HG03521 (cell line): Measurements from ENCODE around the gene COL4A1.

ENCODE experiments used
- ATAC-seq: cut with Tn5 transposase; IDR thresholded peaks from one replicate; pipeline ENCODE4 v1.9.1; 2021; ENCODE audit warnings: mild to moderate bottlenecking, moderate library complexity; ENCODE audit not compliant: unreplicated experiment

The COL4A1 gene

DNA sequence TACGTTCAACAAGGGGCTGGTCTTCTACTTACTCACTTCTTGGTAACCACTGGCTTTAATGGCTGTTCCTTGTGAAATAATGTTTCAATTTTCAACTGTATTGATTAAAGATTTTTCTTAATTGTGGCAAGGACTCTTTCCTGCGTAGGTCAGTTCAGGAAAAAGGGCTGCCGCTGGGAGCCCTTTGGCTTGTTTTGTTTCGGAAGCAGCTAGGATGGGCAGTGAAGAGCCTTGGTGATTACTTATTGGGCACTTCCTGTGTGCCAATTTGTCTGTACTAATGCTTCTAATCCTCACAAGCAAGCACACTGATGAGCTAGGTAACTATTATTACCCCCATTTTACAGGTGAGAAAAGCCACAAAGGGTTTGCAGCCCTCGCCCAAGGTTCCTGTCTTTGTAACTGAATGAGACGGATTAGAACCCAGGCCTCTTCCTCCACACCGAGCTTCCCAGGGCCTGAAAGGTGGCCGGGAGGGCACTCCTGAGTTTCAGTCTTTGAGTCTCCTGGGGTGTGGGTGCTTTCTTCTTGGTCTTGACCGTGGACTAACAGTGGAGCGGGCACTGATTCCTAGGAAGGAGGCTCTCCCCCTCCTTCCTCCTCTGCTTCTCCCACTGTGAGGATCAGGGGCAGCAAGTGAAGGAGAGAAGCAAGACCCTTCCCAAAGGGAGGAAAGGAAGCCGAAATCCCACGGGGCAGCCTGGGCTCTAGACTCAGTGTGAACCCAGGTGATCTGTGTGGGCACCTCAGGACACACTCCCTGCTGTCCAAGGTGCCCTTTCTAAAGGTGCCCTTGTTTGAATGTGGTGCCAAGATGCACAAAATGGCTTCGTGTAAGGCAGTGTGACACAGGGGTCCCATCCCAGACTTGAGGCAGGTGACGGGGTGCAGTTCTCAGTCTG, 3.8 kb upstream of the COL4A1 start:
- no peak for ATAC-seq

DNA sequence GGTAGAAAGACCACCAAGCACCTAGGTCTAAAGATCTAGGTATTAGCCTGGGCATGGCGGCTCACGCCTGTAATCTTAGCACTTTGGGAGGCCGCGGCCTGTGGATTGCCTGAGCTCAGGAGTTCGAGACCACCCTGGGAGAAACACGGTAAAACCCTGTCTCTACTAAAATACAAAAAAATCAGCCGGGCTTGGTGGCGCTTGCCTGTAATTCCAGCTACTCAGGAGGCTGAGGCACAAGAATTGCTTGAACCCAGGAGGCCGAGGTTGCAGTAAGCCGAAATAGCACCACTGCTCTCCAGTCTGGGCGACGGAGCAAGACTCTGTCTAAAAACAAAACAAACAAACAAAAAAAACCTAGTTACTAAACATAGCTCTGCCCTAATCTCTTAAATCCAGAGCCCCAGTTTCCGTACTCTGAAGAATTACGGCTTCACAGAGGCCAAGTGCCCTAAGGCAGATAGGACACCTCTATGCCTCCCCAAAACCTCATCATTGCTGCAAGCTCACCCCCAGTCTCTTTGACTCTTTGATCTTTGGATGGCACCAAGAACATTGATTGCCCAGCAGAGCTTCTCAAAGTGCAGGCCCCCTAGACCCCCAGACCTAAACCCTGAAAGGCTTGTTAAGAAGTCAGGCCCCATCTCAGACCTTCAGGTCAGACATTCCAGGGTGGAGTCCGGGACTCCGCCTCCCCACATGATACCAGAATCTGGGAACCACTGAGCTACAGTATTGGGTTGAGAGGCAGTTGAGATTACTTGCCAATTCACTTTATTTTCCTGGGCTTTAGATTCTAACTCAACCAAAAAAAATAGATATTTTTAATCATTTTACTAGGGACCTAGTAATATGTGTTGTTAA, 2.9 kb upstream of the COL4A1 start:
- no peak for ATAC-seq

DNA sequence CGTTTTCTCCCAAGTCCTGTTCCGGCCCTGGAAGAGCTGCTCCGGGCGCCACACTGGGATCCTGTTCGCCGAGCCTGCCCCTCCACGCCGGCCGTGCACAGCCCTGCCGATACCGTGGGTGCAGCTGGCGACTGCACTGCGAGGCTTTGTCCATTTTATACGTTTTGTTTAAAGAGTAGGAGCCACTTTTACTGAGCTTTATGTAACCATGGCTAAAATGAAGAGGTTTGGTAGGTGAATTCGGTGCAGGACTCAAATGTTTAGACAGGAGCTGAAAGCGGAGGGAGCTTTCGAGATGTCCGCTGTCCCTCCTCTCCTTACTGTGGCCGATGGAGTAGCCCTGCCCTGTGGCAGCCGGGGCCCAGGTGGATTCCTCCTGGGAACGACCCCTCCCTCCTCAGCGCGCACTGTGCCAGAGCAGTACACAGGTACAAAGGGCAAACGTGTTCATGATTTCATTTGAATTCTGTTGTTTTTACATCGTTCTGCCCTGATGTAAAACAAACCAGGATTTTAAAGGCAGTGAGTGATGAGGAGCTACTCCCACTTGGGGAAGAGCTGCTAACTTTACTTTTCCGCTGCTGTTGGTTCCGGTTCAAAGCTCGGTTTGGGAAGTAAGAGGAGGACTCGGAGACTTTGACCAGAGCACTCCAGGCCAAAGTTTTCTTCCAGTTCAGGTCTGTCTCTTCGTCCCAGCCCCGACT, 1.9 kb upstream of the COL4A1 start:
- ATAC-seq = no peak

DNA sequence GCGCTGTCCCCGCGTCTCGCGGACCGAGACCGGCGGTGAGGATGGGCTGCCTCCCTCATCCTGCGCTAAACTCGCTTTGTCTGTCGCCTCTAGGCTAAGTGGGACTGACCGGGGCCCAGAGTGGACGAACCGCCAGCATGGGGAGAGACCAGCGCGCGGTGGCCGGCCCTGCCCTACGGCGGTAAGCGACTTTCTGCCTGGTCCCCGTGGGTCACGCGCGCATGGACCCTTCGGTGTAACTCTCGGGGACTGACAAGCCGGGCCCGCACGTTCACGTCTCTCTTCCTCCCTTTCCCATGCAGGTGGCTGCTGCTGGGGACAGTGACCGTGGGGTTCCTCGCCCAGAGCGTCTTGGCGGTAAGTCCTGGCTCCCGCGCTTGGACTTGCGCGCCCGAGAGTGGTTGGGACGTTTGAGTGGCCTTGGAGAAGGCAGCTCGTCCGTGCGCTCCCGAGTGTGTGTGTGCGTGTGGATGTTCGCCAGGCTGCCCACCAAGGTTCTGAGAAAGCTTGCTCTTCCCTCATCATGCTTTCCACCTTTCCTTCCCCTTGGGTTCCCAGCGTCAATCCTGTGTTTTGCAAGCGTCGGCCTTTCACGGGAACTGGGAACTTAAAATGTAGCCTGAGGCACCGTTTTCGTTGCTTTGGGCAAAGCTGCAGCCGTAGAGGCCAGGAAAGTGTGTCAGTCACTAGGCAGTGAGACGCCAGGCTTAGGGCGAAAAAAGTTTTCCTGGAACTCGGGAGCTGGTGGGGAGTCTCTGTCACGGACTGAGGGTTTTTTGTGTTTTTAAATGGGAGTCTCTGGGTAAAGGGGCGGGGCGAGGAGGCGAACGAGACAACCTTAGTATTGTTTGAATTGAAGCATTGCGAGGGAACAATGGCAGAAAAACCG, 1.1 kb upstream of the COL4A1 start:
- ATAC-seq = no peak

DNA sequence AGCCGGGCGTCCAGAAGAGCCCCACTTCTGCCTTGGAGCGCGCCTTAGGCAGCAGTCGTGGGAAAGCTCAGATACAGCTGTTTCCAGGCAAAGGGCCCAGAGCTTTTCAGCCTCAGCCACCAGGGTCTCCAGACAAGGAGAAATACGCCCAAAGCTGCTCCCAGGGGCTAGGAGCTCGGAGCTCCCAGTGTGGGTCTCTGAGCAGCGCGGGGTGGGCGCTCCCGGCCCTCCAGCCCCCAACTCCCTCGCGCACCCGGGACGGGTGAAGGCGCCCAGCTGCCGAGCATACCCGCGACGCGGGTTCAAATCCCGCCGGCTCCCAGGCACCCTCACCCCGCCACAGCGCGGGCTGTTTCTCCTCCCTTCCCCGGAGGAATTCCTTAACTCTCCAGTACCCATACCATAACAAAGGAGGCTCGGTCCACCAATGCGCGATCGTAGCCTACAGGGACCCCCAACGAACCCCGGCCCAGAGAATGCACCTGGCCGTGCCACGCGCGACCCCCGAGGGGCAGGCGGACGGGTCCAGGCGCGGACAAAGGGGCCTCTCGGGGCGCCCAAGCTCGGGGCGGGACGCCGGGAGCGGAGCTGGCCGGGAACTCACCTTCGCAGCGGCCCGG, 507 bp downstream of the COL4A1 start:
- ATAC-seq = no peak

DNA sequence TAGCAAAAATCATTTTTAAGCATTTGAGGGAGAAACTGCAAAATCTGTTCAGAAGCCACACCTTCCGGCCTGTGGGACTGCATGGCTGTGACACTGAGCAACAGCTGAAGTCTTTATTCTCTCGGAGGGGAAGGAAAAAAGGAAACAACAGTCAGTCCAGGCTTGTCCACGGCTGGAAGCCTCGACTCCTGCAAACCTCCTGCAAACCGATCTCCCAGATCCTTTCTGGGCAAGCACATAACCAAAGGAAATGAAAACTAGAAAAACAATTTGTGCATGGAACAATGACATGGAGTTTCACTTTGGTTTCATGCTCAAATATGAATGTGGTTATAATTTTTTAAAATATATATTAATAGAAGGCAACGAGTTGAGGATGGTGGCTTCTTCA, 1.0 kb downstream of the COL4A1 start:
- no peak for ATAC-seq

DNA sequence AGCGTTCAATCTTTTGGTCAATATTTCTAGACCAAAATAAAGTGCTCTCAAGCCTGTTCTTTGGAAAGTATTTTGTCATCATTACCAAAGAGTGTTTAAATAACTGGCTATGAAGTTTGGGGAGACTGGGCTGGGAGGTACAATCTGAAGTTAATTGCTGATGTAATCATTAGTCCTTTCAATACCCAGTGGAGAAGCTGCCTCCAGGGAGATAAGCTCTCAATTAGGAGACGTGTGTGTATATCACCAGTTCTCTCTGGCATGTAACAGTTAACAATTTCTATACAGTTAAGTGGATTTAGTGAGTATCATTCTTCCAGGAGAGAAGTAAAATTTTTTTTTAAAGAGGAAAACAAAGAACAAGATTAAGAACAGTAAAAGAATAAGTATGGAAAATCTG, 1.4 kb downstream of the COL4A1 start:
- ATAC-seq = no peak

DNA sequence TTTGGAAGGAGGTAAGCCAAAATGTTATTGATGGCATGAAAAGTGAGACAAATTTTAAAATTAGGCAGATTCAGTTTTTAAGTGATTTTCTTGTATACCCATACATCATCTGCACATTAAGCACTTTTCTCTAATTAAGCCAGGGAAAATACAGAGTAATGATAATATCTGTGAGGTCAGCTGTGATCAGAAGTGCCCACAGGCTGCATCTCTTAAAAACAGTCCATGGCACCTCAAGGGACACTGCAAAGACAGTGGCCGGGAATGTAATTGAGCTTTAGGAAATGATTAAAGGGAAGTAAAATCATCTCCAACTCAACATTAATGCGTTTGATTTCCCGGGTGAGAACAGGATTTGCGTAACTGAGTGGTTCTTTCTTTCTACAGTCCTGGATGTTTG, 2.0 kb downstream of the COL4A1 start:
- no peak for ATAC-seq

DNA sequence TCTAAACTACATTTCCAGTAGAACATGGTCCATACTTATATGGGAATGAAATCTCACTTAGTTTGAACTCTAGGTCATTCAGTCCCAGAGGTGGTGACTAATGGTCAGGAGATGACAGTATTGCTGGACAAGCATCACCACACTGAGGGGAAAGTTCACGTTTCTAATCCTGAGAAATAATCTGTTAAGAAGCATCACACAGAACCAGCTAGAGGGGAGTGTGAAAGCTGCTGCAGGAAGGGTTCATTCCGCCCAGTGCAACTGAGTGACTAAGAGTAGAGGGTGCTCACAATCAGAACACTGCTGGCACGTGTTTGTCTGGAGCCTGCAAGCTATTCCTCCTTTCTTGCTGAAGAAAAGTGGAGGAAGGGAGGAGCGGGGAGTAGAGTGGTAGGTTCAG, 2.7 kb downstream of the COL4A1 start:
- ATAC-seq = no peak

DNA sequence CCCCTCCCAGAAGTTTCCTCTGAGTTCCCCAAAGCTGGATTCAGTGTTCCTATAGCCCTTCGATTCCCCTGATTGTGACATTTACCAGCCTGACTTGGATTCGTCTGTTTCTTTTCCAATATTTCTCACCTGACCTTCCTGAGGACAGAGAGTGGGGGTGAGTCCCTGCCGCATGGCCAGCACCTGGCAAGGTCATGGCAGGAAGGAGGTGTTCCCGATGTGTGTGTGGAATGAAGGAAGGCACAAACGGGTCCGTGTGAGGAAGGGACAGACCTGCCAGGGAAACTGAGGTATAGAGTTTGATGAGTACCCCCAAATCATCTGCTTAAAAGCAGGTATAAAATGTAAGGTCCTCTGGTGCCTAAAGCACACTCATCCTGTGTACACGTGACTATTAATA, 3.3 kb downstream of the COL4A1 start:
- no peak for ATAC-seq

DNA sequence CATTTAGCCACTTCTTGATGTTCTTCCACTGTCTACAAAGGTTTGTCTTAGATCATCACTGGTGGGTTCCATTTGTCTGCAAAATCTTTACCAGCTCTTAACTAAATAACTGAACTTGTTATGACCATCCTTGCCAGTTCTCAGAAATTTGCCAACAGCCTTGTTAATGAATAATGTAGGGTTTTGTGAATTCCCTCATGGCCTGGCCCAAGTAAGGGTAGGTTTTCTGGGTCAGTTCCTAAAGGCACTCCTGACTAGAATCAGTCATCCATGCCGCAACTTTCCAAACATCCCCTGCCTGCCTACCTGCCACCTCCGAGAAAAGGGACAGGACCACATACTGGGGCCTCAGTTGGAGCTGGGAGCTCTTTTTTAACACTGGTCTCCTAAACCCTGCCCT, 4.0 kb downstream of the COL4A1 start:
- ATAC-seq = no peak

DNA sequence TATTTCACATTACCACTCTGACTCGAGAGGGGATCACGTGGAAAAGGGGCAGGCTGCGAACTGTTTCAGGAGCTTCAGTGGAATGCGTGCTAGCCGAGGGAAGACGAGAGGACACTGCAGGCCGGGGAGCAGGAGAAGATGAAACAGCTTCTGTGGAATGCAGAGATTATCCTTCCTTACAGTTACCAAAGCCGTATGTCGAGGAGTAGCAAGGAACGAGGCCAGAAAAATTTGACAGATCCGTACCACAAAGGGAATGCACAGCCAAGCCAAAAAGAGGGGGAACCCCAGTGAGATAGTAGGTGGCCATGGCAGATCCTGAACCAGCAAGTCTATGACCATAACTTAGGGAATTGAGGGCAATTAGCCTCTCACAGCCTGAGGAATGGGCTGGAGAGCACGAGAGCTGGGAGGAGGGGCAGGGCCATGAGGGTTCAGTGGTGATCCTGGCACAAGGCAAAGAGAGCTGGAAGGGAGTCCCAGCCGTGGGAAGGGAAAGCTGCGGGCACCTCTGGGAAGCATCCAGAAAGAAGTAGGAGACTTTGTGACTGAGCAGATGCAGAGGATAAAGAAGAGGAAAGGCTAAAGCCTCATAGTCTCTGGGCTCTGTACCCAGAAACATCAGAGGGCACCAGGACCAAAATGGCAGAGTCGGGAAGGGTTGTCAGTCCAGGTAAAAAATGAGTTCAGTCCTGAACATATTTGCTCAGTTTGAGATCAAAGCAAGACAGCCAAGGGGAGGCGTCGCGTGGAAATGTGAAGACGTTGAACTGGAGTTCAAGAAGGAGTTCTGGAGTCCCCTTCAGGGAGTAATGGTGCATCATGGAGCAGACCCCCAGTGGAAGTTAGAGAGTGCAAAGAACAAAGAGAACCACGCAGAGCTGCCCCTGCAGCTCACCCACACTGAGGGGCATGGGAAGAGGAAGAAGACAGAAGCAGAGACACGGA, 5.1 kb downstream of the COL4A1 start:
- ATAC-seq = no peak

DNA sequence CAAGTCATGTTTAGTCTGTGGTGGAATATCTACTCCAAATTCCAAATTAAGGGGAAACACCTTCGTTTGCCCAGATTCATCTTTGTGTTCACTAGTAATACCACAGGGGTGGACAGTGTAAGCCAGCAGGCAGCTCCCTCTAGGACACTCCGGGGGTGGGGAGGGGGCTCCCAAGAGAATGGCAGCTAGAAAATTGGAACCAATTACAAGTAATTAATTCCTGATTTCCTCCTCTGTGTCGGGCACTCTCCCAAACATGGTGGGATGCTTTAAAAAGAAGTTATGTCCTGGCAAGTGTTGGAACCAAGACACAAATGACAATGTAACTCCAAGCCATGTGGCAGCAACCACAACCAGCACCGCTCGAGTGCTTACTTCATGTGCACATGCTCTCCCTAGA, 5.9 kb downstream of the COL4A1 start:
- ATAC-seq = no peak

DNA sequence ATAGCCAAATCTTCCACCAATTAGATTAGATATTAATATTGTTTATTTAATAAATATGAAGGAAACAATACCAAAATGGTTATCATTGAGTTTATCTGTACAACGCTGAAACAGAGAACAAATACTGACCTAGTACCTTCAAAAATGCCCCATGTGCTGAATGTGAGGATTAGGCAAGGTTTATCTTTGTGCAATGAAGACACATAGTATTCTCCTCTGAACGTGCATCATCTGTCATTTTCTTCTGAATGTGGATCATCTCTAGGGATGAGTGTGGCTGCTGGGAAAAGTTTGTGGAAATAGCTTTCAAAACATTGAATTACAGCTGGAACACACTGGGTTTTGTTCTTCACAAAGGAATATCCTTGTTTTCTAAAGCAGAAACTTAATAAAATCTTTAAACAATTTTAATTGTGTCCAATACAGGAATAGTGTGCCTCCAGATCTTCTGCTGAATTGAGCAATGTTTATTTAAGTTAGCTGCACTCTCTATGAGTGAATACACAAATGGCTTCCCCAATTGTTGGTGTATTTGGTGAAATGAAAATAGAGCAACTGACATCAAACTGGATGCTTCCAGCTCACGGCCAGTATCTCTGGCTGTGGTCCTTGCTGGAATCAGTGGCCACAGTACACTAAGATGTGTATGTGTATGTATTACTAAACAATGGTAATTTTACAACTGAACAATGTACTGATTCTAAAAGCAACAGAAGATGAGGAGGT, 6.7 kb downstream of the COL4A1 start:
- ATAC-seq = no peak

DNA sequence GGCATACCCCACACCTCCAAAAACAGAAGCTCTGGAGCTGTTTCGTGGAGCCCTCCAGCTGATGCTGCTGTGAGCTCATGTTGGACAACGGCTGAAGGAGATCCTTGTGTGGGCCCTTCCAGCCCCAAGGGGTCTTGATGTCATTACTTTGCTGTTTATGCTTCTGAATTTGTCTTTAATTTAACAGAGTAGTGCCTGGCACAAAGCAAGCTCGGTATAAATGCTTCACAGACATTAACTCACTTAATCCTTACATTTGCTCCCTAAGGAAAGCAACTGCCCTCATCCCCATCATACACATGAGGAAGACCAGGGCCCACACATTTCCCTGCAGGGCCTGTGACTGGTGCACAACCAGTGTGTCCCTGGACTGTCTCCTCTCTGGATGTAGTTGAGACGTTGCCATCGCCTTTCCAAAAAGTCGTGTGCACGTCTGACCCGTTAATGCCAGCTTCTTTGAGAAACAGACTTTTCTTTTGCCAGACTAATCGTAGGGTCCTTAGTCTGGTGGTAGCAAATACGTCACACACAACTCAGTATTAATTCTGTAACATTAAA, 7.6 kb downstream of the COL4A1 start:
- no peak for ATAC-seq

DNA sequence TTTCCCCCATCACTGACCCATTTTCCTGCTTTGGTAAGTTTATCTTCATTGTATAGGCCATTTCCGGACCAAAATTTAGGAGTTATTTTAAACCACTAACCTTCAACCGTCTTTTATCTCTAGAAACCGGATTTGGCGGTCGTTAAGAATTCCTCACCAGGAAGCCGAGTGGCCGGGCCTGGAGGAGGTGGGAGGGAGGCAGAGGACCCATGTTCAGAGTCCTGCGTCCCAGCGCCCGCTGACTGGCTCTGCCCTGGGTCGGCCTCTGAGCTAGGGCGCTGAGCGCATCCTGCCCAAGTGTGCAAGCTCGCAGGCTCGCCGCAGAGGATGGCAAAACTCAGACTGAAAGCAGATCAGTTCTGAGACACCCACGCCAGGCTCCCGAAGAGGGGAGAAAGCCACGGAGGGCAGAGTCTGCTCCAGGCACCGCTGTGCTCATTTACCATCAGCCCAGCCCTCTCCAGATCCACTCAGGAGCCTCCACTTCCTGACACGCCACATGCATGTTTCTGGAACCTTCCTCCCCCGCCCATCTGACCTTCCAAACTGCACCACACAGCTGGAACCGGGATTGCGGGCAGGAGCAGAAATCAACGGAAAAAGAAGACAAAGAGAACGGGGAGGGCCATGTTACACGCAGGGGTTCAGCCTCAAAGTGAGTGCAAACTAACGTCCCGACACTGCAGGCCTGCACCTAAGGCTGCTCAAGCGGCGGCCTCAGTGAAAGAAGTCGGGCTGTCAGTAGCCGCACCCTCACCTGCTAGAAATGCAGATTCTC, 8.3 kb downstream of the COL4A1 start:
- no peak for ATAC-seq
